Left hindlimb (tissue), 1 donor: ENCODE measurements around the gene CEP112.

ENCODE experiments used
- DNase-seq: peaks from one replicate; pipeline ENCODE4 v3.0.0-alpha.2; 2018

The CEP112 gene

DNA sequence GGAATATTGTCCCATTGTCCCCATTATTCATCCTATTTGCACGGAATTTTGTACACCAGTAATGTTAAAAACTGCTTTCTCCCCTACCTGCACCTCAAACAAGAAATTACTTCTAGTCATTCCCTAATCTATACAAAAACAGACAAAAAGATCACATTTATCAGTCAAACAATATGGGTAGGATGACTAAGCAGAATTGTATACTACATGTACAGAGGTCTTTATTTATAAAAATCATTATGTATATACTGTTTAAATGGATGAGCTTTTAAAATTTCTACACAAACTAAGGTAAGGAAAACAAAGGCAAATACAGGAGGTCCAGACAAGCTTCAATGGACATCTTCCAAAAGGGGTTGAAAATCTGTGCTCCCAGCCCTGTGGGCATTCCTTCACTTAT is 137.7 kb downstream of the CEP112 start:
- no peak for DNase-seq

DNA sequence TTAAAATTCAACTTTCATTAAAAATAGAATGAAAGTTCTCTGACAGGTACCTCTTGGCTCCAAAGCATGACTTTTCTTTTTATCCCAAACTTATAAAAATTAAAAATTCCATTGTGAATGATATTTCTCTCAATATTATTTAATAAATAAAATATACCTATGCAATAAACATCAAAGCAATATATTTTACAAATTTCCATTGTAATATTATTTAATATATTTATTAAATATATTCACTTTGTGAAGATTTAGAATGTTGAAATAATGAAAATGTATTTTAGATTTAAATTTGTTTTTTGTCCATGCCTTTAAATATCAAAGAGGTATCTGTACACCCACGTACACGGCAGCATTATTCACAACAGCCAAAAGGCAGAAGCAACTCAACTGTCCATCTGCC is 147.8 kb downstream of the CEP112 start:
- DNase-seq, result no peak

DNA sequence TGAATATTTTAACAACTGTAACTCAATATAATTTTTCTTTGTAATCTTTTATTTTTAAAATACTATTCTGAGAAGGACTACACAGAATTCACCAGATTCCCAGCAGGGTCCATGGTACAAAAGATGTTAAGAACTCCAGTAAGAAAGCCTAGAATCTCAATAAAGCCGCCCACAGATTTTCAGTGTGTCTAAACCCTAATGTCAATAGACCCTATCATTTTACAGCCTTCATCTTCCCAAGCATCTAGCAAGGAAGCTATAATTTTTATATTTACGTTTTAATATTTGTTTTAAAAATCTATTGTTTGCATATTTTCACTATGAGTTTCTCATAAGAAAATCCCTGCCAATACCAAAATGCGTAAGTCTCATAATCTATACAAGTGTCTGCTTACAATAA is 148.5 kb downstream of the CEP112 start:
- DNase-seq, result no peak

DNA sequence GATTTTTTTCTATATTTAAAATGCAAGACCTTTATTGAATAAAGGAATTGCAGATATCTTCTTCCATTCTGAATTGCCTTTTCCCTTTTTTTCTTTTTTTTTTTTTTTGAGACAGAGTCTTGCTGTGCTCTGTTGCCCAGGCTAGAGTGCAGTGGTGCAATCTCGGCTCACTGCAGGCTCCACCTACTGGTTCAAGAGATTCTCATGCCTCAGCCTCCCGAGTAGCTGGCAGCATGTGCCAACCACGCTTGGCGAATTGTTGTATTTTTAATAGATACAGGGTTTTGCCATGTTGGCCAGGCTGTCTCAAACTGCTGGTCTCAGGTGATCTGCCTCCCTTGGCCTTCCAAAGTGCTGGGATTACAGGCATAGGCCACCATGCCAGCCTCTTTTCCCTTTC is 151.5 kb downstream of the CEP112 start:
- no peak for DNase-seq

DNA sequence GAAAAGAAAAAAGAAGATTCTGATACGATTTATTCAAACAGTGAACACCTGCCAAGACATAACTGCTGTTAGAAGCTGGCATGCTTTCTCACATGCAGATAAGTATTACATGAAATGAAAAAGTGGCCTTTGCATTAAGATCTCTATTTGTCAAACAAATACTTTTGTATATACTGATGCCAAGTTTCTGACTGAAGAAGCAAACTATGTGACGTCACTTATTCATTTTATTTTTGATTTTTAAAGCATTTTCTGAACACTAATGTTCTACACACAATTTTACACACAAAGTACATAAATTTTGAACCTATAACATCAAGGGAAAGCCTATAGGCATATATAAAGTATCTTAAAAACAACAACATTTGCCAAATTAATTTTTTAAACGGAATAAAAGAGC is 153.8 kb downstream of the CEP112 start:
- DNase-seq, result no peak

DNA sequence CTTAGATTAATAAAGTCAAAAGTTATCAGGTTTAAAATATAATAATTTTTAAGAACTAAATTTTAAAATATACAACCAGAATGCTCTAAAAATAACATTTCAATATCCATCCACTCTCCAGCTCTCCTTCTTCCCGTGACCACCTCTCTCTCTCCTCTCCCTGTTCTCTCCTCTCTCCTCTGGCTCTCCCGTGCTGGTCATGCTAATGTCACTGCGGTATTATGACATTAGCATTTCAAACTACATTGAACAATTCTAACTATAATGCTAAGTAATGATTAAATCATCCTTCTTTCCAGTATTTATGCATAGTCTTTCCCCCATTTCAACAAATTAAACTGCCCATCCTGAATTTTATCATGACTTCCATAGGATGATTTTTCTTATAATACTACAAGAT is 154.7 kb downstream of the CEP112 start:
- DNase-seq, result no peak

DNA sequence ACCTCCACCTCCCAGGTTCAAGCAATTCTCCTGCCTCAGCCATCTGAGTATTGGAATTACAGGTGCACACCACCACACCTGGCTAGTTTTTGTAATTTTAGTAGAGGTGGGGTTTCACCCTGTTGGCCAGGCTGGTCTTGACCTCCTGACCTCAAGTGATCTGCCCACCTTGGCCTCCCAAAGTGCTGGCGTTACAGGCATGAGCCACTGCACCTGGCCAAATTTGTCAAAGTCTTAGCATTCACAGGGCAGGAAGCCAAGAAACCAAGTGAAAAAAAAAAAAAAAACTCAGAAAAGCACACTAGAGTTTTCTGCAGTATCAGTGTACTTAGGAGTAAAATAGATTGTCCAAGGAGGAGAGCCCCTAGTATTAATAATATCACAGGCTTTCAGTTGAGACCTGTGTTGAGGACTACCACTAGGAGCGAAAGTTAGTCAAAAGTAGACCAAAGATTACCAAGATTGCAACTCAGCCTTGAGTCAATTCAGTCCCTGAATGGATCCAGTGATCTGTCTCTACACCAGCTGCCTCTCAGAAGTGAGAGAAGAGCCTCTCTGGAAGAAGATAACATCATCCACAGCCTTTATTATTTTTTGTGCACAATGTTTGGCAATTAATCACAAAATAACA is 159.7 kb downstream of the CEP112 start:
- DNase-seq, result no peak

DNA sequence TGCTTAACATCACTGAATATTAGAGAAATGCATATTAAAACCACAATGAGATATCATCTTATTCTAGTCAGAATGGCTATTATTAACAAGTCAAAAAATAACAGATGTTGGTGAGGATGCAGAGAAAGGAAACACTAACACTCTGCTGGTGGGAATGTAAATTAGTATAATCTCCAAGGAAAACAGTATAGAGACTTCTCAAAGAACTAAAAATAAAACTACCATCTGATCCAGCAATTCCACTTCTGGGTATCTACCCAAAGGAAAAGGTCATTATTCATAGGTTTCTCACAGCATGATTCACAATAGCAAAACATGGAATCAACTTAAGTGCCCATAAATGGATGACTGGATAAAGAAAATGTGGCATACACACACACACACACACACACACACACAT is 166.4 kb downstream of the CEP112 start:
- no peak for DNase-seq

DNA sequence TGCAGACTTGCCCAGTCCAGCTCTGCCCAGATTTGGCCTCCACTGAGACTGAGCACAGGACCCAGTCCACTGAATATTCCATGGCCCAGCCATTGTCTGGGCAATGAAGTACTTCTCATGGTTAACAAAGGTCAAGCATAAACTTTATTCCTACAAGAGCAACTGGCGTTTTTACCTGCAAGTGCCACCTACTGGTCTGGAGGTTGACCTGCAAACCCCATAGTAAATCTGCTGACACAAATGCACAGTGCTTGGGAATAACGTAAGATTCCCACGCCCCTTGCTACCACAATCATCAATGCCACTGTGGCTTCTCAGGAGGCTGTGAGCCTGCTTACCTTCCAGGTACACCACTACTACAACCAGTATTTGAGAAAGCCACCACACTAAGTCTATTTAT is 170.2 kb downstream of the CEP112 start:
- DNase-seq, result no peak

DNA sequence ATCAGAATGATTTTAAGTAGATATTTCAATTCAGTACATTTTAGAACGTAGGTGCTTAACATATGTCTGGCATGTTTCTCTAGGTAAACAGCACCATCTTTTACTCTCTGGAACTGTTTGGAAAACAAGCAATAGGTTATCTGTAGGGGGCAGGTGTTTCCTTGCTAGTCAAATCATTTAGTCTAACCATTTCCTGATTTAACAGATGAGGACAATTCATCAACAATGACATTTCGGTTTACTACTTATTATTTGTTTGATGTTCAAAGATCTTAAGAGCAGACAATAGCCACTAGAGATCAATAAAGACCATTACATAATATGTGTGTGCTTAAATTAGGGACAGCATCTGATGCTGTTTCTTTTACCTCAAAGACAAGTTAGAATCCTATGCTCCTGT is 173.1 kb downstream of the CEP112 start:
- DNase-seq, result no peak

DNA sequence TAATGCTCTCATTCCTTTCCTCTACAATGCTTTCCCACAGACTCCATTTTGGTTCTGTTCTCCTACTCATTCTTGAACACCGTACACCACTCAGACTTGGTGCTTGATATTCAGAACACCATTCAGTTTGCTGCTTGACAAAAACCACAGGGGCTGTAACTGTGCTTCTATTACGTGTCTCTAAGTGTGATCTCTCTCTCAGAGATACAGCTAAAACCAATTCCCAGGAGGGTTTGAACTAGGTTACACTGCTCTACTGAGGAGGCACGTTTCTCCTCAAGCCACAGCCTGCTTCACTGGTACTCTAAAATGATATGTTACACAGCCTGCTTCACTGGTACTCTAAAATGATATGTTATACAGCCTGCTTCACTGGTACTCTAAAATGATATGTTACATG is 175.7 kb downstream of the CEP112 start:
- no peak for DNase-seq

DNA sequence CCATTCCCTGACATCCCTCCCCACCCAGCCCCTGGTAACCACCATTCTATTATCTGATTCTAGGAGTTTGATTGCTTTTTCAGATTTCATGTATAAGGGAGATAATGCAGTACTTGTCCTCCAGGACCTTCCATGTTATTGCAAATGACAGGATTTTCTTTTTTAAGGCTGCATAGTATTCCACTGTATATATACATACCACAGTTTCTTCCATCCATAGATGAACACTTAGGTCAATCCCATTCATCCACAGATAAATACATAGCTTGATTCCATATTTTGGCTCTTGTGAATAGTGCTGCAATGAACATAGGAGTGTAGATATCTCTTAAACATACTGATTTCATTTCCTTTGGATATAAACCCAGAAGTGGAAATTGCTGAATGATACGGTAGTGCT is 183.3 kb downstream of the CEP112 start:
- no peak for DNase-seq

DNA sequence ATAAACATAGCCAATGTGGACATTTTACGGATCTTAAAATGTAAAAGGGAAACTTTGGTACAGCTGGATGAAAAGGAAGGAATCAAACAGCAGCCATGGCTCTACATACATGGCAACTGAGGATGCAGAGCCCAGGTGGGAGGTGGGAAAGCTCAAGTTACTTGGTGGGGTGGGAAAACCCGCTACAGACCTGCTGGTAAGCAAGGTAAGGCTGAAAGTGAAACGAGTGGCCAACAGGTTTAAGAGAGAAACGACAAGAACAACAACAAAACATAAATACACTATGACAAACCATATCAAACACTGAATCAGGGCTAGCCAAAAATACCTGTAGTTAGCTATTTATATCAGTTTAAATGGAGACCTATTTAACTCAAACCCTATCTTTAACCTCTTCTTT is 185.3 kb downstream of the CEP112 start:
- no peak for DNase-seq

DNA sequence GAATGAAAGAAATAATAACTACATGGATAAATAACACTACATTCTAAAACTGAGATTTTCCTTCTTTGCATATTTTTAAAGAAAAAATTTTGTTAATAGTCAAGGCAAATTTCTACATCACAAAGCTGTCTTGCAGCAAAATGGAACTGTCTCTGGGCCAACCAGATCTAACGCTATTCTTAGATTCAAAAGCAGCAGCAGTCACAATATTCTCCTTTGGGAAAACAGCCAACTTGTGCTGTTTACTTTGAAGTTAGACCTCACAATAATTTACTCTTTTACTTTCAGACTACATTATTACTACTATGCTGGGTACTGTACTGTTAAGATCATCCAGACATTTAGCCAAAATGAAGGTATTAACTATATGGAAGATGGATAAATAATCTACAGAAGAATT is 189.1 kb downstream of the CEP112 start:
- DNase-seq, result no peak

DNA sequence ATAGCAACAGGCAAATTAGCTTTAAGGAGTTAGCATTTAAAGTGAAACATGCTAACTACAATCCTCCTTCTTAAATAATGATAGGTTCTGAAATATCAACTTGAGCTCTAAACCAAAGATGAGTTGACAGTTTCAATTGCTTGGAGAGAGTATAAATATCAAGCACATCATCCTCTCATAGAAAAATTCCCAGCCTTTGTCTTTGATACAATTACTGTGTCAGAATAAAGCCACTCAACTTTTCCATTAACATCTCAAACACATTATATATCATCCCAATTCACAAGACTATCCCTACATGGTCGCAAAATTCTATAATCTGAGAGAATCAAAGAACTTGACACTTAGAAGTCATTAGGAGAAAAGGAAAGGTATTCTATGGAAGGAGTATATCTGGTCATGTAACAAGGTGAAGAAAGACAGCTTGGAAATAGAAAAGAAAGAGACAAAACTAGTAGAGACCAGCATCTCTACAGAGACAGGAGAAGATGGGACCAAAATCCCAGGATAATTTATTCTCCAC is 189.8 kb downstream of the CEP112 start:
- DNase-seq, result no peak

DNA sequence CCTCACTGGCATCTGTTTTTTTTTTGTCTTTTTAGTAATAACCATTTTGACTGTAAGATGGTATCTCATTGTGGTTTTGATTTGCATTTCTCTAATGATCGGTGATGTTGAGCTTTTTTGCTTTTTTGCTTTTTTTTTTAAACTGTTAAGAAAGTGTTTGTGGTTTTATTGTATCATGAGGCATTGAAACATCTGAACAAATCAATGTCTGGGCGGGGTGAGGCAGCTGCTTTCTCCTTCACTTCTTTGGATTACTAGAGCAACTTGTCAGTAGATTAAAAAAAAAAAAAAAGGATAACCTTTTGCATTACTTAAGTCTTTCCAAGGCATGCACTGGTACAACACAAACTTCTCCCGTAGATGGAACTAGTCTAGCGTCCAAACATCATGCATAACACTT is 191.7 kb downstream of the CEP112 start:
- DNase-seq, result no peak

DNA sequence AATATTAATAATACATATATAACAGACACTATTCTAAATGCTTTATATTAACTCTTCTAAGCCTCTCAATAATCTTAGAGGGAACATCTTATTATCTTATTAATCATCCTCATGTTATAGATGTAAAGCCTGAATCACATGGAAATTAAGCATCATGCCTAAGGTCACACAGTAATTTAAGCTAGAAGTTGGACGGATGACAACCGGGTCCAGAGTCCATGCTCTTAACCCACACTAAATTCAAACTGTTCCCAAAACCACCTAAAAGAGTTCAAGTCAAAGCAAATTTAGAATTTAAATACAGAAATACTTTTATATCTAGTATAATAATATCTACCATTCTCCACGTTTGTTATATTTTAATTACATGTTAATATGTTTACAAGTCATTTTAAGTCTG is 193.3 kb downstream of the CEP112 start:
- DNase-seq, result no peak

DNA sequence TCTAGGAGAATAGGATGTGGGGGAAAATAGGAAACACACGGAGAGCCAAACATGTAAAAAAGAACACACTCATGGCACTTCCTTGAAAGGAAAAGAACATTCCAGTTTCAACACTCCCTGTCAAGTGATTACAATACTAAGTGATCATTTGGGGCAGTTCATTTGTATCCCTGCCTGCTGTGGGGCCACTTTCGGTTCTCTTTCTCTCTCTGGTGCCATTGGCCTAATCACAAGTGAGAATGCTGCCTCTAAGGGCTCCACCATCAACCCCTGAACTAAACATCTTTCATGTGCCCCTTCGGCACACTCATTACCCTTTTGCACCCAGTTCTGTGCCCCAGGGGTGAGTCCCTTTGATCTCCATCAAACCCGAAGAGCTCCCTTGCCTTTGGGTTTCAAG is 197.3 kb downstream of the CEP112 start:
- DNase-seq, result no peak

DNA sequence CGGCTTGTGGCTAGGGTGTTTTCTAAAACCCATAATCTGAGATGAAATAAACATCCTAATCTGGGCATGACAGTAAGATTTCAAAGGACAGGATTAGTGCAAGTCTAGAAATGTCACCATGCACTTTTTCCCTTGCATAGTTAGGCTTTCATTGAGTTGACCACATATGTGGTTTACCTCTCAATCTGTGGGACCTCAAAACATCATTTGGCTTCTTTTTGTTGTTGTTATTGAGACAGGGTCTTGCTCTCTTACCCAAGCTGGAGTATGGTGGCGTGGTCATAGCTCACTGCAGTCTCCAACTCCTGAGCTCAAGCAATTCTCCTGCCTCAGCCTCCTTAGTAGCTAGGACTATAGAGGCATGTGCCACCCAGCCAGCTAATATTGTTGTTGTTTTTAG is 197.8 kb downstream of the CEP112 start:
- DNase-seq, result no peak

DNA sequence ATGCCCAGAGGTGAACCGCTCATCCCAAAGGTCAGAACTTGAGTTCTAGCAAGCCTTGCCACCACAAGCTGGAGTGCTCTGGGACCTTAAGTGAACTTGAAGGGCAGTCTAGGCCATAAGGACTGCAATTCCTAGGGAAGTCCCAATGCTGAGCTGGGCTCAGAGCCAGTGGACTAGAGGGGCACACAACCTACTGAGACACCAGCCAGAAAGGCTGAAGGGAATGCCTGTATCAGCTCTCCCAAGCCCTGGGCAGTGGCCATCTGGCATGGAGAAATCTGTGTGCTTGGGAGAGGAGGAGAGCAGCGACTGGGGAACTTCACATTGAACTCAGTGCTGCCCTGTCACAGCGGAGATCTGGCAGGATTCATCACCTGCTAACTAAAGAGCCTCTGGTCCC is 201.3 kb downstream of the CEP112 start:
- no peak for DNase-seq

DNA sequence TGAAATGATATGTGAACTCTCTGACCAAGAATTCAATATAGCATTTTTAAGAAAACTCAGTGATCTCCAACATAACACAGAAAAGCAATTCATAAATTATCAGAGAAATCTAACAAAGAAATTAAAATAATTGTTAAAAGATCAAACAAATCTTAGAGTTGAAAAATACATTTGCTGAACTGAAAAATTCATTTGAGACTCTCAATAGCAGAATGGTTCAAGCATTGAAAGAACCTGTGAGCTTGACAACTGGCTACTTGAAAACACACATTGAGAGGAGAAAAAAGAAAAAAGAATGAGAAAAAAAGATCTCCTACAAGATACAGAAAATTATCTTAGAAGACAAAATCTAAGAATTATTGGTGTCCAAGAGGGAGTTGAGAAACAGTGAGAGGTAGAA is 203.5 kb downstream of the CEP112 start:
- DNase-seq, result no peak

DNA sequence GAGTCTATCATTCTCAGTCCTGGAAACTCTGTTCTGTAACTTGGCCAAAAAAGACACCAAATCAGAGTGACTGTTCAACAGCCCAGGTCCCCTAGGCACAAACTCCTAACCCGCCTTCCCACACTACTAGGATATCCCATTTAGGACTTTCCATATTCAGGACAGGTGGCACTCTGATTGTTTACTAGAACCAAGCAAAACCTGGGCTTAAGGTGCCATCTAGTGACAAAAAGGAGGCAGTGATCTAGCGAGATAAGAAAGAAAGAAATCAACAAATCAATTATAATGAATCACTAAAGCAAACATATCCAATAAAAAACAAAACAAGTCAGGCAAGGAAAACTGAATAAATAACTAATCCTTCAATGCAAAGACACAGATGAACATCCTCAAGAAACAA is 203.9 kb downstream of the CEP112 start:
- DNase-seq, result no peak

DNA sequence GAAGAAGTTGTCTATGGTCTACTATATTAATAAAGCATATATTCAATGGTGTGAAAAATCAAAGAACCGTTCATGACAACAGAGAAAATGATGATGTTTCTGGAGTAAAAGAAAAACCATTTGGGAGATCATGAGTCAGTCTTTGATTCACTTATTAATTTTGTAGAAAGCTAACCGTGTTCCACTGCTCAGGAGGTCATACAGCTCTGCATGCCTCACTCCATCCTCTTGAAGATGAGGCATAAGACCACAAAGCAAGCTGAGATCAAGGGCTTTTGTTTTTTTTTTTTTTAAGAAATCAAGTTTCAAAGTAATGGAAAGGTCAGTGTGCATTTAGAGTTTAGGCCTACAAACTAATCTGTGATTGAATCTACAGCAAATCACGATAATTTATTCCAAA is 206.4 kb downstream of the CEP112 start:
- no peak for DNase-seq

DNA sequence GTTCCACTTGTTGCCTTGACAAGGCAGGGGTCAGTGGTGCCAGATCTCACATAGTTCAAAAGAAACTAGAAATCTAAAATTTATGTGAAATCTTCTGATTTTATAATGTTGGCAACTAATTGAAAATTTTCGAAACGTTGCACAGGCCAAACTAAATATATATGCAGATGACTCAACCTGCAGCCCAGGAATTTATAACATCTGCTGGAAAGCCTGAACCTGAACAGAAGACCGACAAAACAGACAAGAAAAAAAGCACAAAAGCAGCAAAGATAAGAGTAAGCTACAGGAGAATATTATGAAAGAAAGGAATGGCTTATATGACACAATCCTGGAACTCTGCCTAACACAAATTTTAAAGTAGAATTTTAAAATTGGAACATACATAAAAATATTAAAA is 207.6 kb downstream of the CEP112 start:
- no peak for DNase-seq

DNA sequence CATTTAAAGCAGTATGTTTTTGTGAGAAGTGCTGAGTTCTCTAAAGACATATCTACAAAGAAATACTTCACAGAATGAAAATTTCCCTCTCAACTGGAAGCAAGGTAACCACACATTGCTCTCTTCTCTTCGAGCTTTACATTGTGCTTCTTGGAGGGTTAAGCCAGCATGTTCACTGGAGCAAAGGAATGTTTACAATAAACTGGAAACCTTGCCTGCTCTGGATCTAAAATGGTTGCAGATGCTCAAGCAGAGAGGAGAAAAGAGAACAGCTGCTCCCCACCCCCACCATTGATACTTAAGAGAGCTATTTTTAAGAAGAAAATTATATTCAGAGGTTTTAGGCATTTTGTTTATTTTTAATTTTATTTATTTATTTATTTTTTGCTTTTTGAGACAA is 213.1 kb downstream of the CEP112 start:
- no peak for DNase-seq

DNA sequence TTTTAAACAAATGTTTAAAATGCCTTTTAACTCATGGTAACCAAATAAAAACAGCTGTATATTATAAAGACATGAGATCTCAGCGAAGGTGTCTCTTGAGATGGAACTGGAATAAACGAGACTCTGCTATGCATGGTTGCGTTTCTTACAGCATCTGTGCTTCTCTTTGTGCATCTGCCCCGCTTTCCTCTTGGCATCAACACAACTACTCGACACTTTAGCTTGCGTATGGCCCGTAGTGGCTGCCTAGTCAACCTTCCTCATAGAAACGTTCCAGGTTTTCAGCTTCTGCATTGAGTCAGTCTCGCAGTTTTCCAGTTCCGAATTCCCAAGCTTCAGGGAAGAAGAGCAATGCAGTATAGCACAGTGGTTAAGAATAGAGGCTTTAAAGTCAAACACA is 214.9 kb downstream of the CEP112 start:
- DNase-seq, result peak; percentile 56
